GM12878 (cell line): Measurements from ENCODE around the gene RAP1A. TPM values are rescaled to one million over a fixed set of nuclear protein-coding genes. Genes with fewer than 3 reads are reported as not detected.
A peak's percentile ranks its signal among the peaks of the same experiment; 100 is the strongest.

Experiments used
- ATAC-seq: fragments of 200-7000 bp; cut with Tn5 transposase; 3 replicates; pipeline ENCODE4 v1.9.1; 2020; ENCODE audit warnings: mild to moderate bottlenecking, moderate library complexity
- BruUV-seq: library from RNA; stranded (reverse); fragments of 400-500 nt; replicated peaks from 2 replicates; lab custom pipeline; 2021; lab: Mats Ljungman, UMichigan
- CTCF ChIA-PET: fragments of 300-600 bp; sonication (Branson Sonifier 250); formaldehyde crosslinking; extraction: SDS; loops from one replicate; lab custom pipeline; 2021; ENCODE audit warnings: inconsistent platforms; lab: Yijun Ruan, JAX
- POLR2A ChIA-PET: fragments of 350-600 bp; formaldehyde crosslinking; extraction: SDS; loops from one replicate; lab custom pipeline; 2021; ENCODE audit warnings: inconsistent platforms; lab: Charles Lee
- RAD21 ChIA-PET: fragments of 300-600 bp; sonication (Branson Sonifier 250); formaldehyde crosslinking; loops from one replicate; lab custom pipeline; 2023; ENCODE audit warnings: antibody characterized with exemption; ENCODE audit not compliant: unreplicated experiment; lab: Charles Lee
- SMC1A ChIA-PET: fragments of 300-600 bp; sonication (Branson Sonifier 250); formaldehyde crosslinking; loops from one replicate; lab custom pipeline; 2023; ENCODE audit not compliant: unreplicated experiment, uncharacterized antibody; lab: Charles Lee
- DNase-seq: peaks from one replicate; pipeline ENCODE4 v3.0.0-alpha.2; 2011; ENCODE audit warnings: low read depth, low spot score
- FAIRE-seq: peaks from 3 replicates; lab custom pipeline; 2011; peaks lifted over from hg19 to GRCh38; lab: Jason Lieb, UNC
- H2AFZ ChIP-seq: 2 replicates; pipeline ENCODE4 v1.6.0; 2011; ENCODE audit warnings: low read depth, low read length, control low read depth; ENCODE audit not compliant: control insufficient read depth
- H3K27ac ChIP-seq: 2 replicates; pipeline ENCODE4 v1.5.1; 2011; ENCODE audit warnings: control low read depth; ENCODE audit not compliant: control insufficient read depth, insufficient read depth
- H3K27me3 ChIP-seq, 2 experiments: replicated peaks in 1 of 2; 2 replicates each; pipeline versions ENCODE4 v1.6.0 to v1.6.1; 2011; ENCODE audit warnings: low read length in 1 of 2; ENCODE audit not compliant: control insufficient read depth in 2 of 2, insufficient read depth in 2 of 2
- H3K36me3 ChIP-seq, 2 experiments: 2 replicates each; pipeline ENCODE4 v1.5.1; 2011; ENCODE audit warnings: low read length in 1 of 2; ENCODE audit not compliant: control insufficient read depth in 2 of 2, insufficient read depth in 2 of 2
- H3K4me1 ChIP-seq: 2 replicates; pipeline ENCODE4 v1.6.1; 2011; ENCODE audit warnings: mild to moderate bottlenecking, low read length, moderate library complexity, mixed read lengths; ENCODE audit not compliant: control insufficient read depth, insufficient read depth
- H3K4me2 ChIP-seq: 2 replicates; pipeline ENCODE4 v1.6.0; 2011; ENCODE audit warnings: control low read depth; ENCODE audit not compliant: control insufficient read depth, insufficient read depth
- H3K4me3 ChIP-seq: fragments of 200-600 bp; sonication (generic); 2 replicates; pipeline ENCODE4 v1.5.1; 2016
- H3K79me2 ChIP-seq: 2 replicates; pipeline ENCODE4 v1.6.0; 2011; ENCODE audit warnings: low read length; ENCODE audit not compliant: control insufficient read depth, insufficient read depth
- H3K9ac ChIP-seq: 2 replicates; pipeline ENCODE4 v1.8.0; 2011; ENCODE audit warnings: low read length, control low read depth, mixed read lengths; ENCODE audit not compliant: control insufficient read depth, insufficient read depth
- H3K9me3 ChIP-seq: replicated peaks from 3 replicates; pipeline ENCODE4 v1.5.1; 2011; ENCODE audit warnings: mild to moderate bottlenecking, low read length; ENCODE audit not compliant: control insufficient read depth, insufficient read depth
- H4K20me1 ChIP-seq: 2 replicates; pipeline ENCODE4 v1.6.0; 2011; ENCODE audit not compliant: control insufficient read depth, insufficient read depth
- ETV6 ChIP-seq, 2 experiments: fragments of 450-650 bp in 1 of 2; IDR thresholded peaks in 1 of 2; conservative IDR thresholded peaks in 1 of 2; 2 replicates each; pipeline ENCODE4 v1.6.1; 2014; ENCODE audit warnings: antibody characterized with exemption in 1 of 2, borderline replicate concordance in 1 of 2, low read depth in 1 of 2, mild to moderate bottlenecking in 1 of 2, moderate library complexity in 1 of 2
- MEF2A ChIP-seq: IDR thresholded peaks from 2 replicates; pipeline ENCODE4 v1.6.1; 2011; ENCODE audit warnings: low read depth, mild to moderate bottlenecking, low read length, moderate library complexity; ENCODE audit not compliant: insufficient read depth
- RAD21 ChIP-seq: IDR thresholded peaks from 2 replicates; pipeline ENCODE4 v1.6.1; 2011; ENCODE audit warnings: mild to moderate bottlenecking, low read depth, low read length, moderate library complexity; ENCODE audit not compliant: insufficient read depth
- SMC3 ChIP-seq: IDR thresholded peaks from 2 replicates; pipeline ENCODE4 v1.6.1; 2011; ENCODE audit warnings: low read length, improper control_type of control experiment, borderline replicate concordance
- WGBS: methylation state at CpG from one replicate; pipeline ENCODE4 v1.1.6; 2016; ENCODE audit warnings: low lambda C conversion rate; ENCODE audit not compliant: insufficient replicate concordance, insufficient coverage; ENCODE audit errors: missing lambda C conversion rate; 5-methylcytosine and 5-hydroxymethylcytosine counted together
- in situ Hi-C: fragments of 300-500 bp; cut with MboI; formaldehyde crosslinking; loops from 9 replicates; pipeline ENCODE4 v1.14.3; 2018; ENCODE audit warnings: mixed read lengths
- intact Hi-C: fragments of 100-400 bp; cut with micrococcal nuclease; formaldehyde crosslinking; loops from one replicate; pipeline ENCODE4 v1.14.2; 2022; ENCODE audit not compliant: unreplicated experiment
- polyA plus RNA-seq, 11 experiments: library from polyadenylated mRNA; depleted of rRNA in 4 of 11; unstranded in 6 of 11; stranded (reverse) in 5 of 11; fragments of >200 nt; fragmentation: Nextera tagmentation in 4 of 11; fragmentation: Illumina TruSeq in 1 of 11; extraction: Ambion mirVana in 4 of 11; extraction: Trizol in 1 of 11; gene quantifications; 1 replicate in 1 of 11; 2 replicates in 10 of 11; pipeline versions ENCODE4 v1.2.1 to v1.2.3, GENCODE V29; 2011 to 2016; ENCODE audit warnings: inconsistent platforms in 2 of 11, missing spikeins in 2 of 11, low read depth in 1 of 11
- total RNA-seq, 4 experiments: library from RNA; depleted of rRNA in 3 of 4; stranded (reverse); fragments of >200 nt in 3 of 4; fragmentation: Illumina TruSeq in 1 of 4; extraction: Trizol in 1 of 4; gene quantifications; 2 replicates each; pipeline versions ENCODE4 v1.2.1 to v1.2.3, GENCODE V29; 2013 to 2021
- TF ChIP-seq, protein P1 (sequence below), 3 experiments: IDR thresholded peaks in 2 of 3; conservative IDR thresholded peaks in 1 of 3; 2 replicates each; pipeline ENCODE4 v1.5.1; 2011; ENCODE audit warnings: low read depth in 3 of 3, low read length in 3 of 3, mild to moderate bottlenecking in 3 of 3, control low read depth in 2 of 3, moderate library complexity in 2 of 3, inconsistent platforms in 1 of 3, mixed read lengths in 1 of 3; ENCODE audit not compliant: control insufficient read depth in 2 of 3, insufficient read depth in 1 of 3; ENCODE audit errors: extremely low read depth in 1 of 3

The RAP1A gene
- total and polyA plus RNA-seq, 10 of the 15 experiments (the other 5 are each of a cell fraction or from before 2014, with no cell fraction given), result 38.4 to 213 (median 86.0) TPM

- in situ Hi-C loops, result no loop called here
- H3K79me2 ChIP-seq, result peaks cover 93% of the 10 kb centered on the region
- H3K9ac ChIP-seq, result no peak overlapping the region
- H3K4me2 ChIP-seq, result no peak overlapping the region
- H3K4me3 ChIP-seq, result no peak overlapping the region
- FAIRE-seq (no peak), ATAC-seq (no peak), DNase-seq (no peak)
- no peaks in the 10 kb centered on the region; a peak in 1 of 4 replicates for H3K36me3 ChIP-seq
- BruUV-seq, result no TSS peak
- no peaks in the 10 kb centered on the region for H3K27me3 ChIP-seq
- WGBS, result 56% methylated on average over 5 of the region's 5 CpGs
- H3K9me3 ChIP-seq, result no peaks in the 10 kb centered on the region; the same call in 2 of the 3 replicates
- ChIA-PET POLR2A (interaction anchor here (1.4 kb wide), 1 partner anchor 148 kb away, joined by 14 read pairs; no protein-coding TSS in a partner anchor), CTCF (interaction anchor here (1.5 kb wide), 1 partner anchor 99 kb away, joined by 5 read pairs; no protein-coding TSS in a partner anchor), SMC1A (interaction anchor here (0.7 to 1.8 kb wide), 2 partner anchors 9 to 149 kb away, joined by 3 to 20 read pairs; no protein-coding TSS in a partner anchor), RAD21 (interaction anchor here (1.1 to 1.4 kb wide), 2 partner anchors 9 to 32 kb away, joined by 3 to 9 read pairs; no protein-coding TSS in a partner anchor)
- TF ChIP-seq RAD21 (peak; percentile 83), SMC3 (peak; percentile 64; the same call in 1 of the 2 replicates), ETV6 (conservative IDR thresholded peaks at IDR 0.05 in 1 of 2, IDR thresholded peaks at IDR 0.05 in 1 of 2; ENCODE audit: borderline replicate concordance in 1 of 2, low read depth in 1 of 2) (no peak), MEF2A (0 out of 2 replicates have a peak, but pooled peaks have one; percentile 28)
- TF ChIP-seq, protein P1, sequence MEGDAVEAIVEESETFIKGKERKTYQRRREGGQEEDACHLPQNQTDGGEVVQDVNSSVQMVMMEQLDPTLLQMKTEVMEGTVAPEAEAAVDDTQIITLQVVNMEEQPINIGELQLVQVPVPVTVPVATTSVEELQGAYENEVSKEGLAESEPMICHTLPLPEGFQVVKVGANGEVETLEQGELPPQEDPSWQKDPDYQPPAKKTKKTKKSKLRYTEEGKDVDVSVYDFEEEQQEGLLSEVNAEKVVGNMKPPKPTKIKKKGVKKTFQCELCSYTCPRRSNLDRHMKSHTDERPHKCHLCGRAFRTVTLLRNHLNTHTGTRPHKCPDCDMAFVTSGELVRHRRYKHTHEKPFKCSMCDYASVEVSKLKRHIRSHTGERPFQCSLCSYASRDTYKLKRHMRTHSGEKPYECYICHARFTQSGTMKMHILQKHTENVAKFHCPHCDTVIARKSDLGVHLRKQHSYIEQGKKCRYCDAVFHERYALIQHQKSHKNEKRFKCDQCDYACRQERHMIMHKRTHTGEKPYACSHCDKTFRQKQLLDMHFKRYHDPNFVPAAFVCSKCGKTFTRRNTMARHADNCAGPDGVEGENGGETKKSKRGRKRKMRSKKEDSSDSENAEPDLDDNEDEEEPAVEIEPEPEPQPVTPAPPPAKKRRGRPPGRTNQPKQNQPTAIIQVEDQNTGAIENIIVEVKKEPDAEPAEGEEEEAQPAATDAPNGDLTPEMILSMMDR (IDR thresholded peaks at IDR 0.05 in 2 of 3, conservative IDR thresholded peaks at IDR 0.05 in 1 of 3; ENCODE audit: control insufficient read depth in 2 of 3, extremely low read depth in 1 of 3, insufficient read depth in 1 of 3, low read depth in 3 of 3, low read length in 3 of 3), result peak; percentile 28 to 54 (median 52); a peak in 5 of 6 replicates
- H4K20me1 ChIP-seq, result no peaks in the 10 kb centered on the region
- H2AFZ ChIP-seq, result no peak overlapping the region
- intact Hi-C loops, result loop anchor here (1.0 to 5.0 kb wide), 4 partner anchors 84 to 174 kb away; partner anchors contain the start of gene DDX20
- H3K4me1 ChIP-seq, result peaks cover 21% of the 10 kb centered on the region
- no peak overlapping the region for H3K27ac ChIP-seq
These were observed 36.8 kb downstream of the RAP1A start for GRCh38 chr1:111656086-111657017.
